GM19240 (cell line): Measurements from ENCODE around the gene NDUFA7.
"Not testable (repeated sequence)": the region's sequence is repeated elsewhere in the genome, so short reads cannot be mapped to it uniquely, and the experiment has no call there.

ENCODE experiments used
- DNase-seq: peaks from one replicate; pipeline ENCODE4 v3.0.0; 2011; ENCODE audit warnings: low spot score; ENCODE audit not compliant: insufficient read length

Gene NDUFA7

GRCh38 chr19:8320564-8321066 lies 560 bp downstream of the NDUFA7 start:
- DNase-seq, result no peak

DNA sequence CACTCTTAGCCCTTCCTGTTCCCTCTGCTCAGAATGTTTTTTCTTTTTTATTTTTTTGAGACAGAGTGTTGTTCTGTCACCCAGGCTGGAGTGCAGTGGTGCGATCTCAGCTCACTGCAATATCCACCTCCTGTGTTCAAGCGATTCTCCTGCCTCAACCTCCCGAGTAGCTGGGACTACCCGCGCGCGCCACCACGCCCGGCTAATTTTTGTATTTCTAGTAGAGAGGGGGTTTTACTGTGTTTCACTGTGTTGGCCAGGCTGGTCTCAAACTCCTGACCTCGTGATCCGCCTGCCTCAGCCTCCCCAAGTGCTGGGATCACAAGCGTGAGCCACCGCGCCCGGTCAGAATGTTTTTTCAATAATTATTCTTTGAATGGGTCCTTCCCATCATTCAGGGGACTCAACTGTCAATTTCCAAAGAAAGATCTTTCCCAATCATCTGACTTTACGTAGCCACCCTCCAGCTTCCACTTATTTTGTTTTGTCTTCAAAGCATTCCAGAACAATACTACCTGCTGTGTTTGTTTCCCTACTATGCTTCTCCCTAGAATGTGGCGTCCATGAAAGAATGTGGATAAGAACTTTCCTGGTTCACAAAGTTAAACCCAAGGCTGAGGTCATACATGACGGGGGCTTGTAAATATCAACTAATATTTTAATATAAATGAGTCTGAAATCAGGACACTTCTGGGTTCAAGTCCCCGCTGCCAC lies 1.2 kb downstream of the NDUFA7 start:
- no peak for DNase-seq

DNA sequence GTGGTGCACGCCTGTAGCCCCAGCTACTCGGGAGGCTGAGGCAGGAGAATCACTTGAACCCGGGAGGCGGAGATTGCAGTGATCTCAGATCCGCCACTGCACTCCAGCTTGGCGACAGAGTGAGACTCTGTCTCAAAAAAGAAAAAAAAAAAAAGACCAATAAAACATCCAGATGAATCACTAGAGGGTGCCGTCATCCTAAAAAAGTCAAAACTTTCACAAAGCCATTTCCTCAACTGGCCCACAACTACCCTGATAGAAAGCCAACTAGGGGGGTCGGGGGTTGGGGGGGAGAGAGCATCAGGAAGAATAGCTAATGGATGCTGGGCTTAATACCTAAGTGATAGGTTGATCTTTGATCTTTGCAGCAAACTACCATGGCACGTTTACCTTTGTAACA lies 2.3 kb downstream of the NDUFA7 start:
- not testable (repeated sequence) for DNase-seq

DNA sequence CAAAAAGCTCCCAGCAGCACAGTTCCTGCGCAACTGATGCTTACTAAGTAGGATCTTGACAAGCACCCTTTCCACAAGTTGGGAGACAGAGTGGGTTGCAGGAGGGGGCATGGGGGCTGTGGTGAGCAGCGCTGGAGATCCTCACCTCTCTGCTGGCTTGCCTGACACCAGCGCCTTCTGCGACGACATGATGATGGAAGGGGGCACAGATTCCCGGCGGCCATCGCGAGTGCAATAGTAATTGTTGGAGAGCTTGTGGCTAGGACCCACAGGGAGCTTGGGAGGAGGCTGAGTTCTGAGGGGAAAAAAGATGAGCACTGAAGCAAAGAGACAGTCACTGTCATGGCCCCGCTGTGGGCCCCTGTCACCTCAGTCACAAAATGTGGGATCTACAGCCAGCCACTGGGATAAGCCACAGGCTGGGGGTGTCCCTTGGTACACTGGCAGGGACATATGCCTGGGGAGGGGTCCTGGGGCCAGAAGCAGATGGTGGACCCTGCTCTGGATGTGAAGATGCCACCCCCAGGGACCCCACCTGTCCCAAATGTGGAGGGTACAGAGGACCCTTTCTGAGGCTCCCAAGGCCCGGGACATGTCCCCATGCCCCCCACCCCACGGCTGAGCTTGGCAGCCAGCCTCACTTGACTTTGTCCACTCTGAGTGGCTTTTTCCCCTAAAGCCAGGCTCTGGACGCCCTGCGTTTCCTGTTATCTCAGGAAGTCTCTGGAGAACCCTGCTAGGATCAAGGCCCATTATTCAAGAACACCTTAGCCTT lies 4.6 kb downstream of the NDUFA7 start:
- DNase-seq, result no peak

DNA sequence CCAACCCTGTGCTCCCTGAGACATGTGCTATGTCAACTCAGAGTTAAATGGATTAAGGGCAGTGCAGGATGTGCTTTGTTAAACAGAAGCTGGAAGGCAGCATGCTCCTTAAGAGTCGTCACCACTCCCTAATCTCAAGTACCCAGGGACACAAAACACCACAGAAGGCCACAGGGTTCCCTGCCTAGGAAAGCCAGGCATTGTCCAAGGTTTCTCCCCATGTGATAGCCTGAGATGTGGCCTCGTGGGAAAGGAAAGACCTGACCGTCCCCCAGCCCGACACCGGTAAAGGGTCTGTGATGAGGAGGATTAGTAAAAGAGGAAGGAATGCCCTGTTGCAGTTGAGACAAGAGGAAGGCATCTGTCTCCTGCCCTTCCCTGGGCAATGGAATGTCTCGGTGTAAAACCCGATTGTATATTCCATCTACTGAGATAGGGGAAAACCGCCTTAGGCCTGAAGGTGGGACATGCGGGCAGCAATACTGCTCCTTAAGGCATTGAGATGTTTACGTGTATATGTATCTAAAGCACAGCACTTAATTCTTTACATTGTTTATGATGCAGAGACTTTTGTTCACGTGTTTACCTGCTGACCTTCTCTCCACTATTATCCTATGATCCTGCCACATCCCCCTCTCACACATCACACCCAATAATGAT lies 6.1 kb downstream of the NDUFA7 start:
- DNase-seq, result not testable (repeated sequence)

DNA sequence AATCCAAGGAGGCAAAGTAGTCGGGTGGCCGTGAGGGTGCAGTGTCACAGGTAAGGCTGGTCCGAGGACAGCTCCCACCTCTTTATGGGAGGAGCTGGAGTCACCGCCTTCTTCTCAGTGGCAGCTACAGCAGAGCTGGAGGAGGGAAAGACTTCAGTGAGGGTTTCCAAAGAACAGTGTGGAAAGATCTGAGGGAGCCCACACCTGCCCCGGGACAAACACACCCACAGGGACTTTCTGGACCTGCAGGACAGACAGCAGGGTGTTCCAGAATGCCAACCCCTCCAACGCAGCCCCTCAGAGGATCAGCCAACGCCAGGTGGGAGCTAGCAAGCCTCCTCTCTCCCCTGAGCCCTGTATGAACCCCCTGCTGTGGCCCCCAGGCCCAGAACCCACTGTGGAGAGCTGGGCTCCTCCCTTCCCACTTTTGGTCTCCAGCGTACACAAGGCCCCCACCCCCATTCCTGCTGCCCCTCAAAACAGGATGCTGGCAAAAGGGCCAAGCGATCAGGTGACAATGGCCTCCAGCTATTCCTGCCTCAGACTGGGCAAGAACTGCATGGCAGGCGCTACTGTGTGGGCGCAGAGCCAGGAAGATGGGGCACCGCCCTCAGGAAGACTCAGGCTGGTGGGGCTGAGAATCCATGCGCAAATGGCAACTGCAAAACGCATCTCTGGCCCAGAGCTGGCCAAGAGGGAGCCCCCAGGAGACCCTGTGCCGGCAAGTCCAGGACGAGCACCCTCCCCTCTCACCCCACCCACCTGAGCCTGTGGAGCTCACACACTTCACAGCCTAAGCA lies 9.5 kb downstream of the NDUFA7 start:
- no peak for DNase-seq

DNA sequence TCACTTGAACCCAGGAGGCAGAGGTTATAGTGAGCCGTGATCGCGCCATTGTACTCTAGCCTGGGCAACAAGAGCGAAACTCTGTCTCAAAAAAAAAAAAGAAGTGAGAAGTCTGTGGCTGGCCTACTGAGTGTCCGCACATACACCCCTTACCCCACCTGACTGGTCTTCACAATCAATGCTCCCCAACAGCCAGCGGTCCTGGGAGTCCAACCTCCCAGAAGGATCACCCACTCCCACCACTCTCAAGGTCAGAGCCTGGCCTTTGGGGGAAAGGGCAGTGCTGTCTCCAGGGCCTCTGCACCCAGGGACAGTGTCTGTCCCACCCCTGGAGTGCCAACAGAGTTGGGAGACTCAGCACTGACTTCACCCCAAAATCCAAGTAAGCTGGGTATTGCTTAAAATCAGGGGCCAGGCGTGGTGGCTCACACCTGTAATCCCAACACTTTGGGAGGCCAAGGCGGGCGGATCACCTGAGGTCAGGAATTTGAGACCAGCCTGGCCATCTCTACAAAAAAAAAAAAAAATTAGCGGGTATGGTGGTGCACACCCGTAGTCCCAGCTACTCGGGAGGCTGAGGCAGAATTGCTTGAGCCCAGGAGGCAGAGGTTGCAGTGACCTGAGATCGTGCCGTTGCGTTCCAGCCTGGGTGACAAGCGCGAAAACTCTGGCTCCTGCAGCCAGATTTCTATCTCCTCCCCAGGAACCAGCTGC lies 10.7 kb downstream of the NDUFA7 start:
- no peak for DNase-seq

DNA sequence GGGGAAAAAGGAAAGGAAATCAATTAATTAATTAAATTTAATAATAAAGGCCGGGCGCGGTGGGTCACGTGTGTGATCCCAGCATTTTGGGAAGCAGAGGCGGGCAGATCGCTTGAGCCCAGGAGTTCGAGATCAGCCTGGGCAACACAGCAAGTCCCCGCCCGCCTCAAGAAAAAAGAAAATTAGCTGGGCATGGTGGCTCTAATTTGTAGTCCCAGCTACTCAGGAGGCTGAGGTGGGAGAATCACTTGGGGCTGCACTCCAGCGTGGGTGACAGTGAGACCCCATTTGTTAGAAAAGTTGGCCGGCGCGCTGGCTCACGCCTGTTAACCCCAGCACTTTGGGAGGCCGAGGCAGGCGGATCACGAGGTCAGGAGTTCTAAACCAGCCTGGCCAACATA lies 12.3 kb downstream of the NDUFA7 start:
- no peak for DNase-seq

DNA sequence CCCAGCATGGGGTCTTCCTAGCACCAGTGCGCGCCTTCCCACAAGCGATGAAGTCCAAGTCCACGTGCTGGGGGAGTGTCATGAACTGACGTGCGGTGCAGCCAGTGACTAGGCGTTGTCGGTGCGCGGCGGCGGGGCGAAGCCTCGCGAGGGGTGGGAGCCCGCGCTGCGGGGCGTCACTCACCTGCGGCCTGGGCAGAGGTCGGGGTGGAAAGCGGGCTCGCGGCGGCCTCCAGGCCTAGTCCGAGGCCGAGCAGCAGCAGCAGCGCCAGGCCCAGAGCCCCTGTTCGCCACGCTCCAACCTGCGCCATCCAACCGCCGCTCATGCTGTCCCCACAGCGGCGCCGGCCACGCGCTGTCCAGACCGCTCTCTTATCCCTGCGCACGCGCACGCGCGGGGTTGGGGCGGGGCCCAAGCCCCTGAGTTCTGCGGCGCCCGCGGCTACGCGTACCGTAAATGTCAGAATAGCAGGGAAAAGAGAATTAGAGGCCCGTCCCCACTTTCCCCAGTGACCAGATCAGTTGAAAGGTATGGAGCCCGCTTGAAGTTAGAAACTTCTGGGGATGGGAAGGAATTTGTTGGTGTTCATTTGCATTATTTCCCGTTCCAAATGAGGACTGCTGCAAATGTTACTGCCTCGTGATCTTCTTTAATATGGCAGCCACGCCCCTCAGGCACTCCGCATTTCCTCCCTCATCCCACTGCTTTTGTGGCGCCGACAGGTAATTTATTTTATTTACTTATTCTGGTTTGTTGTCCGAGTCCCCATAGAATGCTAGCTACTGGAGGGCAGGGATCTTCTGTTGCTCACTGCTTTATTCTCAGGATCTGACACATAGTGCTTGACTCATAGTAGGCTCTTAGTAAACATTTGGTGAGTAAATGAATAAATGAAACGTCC lies 13.0 kb downstream of the NDUFA7 start, which contains the start of gene CD320:
Gene CD320, minus strand, starts transcription at position 394 of the 902 bp plus-strand sequence. Its CDS starts 68 bp downstream, at position 326.
- DNase-seq, result peak; percentile 89

- no peak for DNase-seq
Observed at GRCh38 chr19:8307400-8307964, 13.7 kb downstream of the NDUFA7 start.

DNA sequence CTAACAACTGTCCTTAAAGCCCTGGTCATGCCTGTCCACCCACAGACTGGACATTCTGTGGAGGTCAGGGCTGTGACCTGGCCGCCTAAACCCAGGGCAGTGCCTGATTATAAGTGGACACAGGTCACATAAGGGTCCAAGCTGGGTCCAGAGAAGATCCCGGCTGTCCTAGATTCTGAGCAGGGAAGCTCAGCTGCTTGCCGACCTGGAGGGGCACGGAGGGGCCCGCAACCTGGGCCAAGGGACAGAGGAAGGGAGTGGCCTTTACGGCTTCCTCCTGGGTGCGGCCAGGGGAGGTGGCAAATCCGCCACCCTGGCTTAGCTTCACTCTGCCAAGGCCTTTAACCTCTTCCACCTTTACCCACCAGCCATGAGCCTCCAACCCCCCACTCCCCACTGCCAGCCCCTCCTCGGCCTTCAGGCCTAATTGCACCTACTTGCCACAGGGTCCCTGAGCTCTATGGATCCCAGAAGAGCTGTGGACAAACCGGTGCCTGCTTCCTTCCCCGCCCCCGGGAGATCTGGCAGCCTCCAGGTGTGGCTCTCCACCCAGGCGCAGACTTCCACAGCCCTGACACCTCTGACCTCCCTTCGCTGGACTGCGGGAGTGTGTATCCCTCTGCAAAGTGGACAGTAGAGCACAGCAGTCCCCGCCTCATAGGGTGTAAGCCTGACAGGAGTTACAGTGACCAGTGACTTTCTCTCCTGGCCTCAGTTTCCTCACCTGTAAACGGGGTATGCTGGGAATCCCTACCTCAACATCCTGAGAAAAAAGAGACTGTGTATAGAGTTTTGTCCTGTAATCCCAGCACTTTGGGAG lies 14.7 kb downstream of the NDUFA7 start:
- no peak for DNase-seq

- DNase-seq, result no peak
Observed at GRCh38 chr19:8305798-8306197, 15.4 kb downstream of the NDUFA7 start.

DNA sequence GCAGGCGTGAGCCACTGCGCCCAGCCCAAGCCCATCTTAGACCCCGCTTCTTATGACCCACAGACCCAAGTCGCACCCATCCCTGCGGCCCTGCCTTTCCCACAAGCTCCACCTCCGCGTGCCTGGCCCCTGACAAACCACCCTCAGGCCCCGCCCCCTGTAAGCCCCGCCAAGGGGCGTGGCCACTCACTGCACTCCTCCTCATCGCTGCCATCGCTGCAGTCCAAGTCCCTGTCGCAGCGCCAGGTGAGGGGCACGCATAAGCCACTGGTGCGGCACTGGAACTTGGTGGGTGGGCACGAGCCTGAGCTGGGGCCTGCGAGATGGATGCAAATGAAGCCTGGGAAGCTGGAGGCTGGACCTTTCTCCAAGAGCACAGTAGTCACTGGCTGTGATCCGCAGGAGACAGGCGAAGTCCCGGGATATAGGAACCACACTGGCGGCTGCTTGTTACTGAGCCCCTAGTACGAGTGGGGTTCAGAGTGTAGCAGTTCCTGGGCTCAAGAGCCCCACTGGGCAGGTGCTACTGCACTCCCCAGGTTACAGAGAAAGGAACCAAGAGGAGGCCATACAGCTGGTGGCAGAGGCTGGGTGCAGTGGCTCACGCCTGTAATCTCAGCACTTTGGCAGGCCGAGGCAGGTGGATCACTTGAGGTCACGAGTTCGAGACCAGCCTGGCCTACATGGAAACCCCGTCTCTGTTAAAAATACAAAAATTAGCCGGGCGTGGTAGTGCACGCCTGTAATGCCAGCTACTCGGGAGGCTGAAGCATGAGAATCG lies 16.1 kb downstream of the NDUFA7 start:
- DNase-seq, result no peak

- DNase-seq, result no peak
Observed at GRCh38 chr19:8302734-8303133, 18.4 kb downstream of the NDUFA7 start.

DNA sequence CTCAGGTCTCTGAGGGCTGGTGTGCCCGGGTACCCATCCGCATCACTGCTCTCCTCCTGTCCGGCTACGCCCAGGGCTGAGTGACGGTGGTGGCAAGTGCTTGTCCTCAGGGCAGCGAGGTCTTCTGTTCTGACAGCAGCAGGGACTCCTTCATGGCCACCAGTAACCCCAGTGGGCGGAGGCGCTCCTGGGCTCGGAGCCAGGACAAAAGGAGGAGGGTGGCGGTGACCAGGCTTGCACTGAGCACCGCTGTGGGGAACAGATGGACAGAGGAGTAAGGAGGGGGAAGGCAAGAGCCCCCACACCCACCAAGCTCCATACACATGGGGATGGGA lies 18.9 kb downstream of the NDUFA7 start:
- DNase-seq, result no peak

- DNase-seq, result not testable (repeated sequence)
Observed at GRCh38 chr19:8291337-8291736, 29.8 kb downstream of the NDUFA7 start.

GRCh38 chr19:8276508-8276907 lies 44.7 kb downstream of the NDUFA7 start:
- DNase-seq, result not testable (repeated sequence)

GRCh38 chr19:8269724-8270123 lies 51.5 kb downstream of the NDUFA7 start:
- DNase-seq, result no peak
